CD4-positive, alpha-beta memory T cell (primary cell): ENCODE measurements around the gene F8. TPM values are rescaled to one million over a fixed set of nuclear protein-coding genes. Genes with fewer than 3 reads are reported as not detected.

Source experiments
- CTCF ChIA-PET: fragments of 350-600 bp; sonication (Branson Sonifier 250); formaldehyde crosslinking; loops from one replicate; lab custom pipeline; 2021; ENCODE audit warnings: inconsistent platforms; ENCODE audit not compliant: partially characterized antibody; lab: Charles Lee
- POLR2A ChIA-PET: fragments of 350-600 bp; sonication (Branson Sonifier 250); formaldehyde crosslinking; loops from one replicate; lab custom pipeline; 2021; ENCODE audit not compliant: partially characterized antibody; lab: Charles Lee
- DNase-seq, 5 donors: peaks; one replicate each; pipeline versions ENCODE4 v3.0.0 to v3.0.0-alpha.2; 2020 to 2022; ENCODE audit warnings: mixed read lengths in 1 of 5
- H3K27ac ChIP-seq: one replicate; pipeline ENCODE4 v1.7.0; 2013; ENCODE audit warnings: low read depth, low read length
- H3K27me3 ChIP-seq: 2 replicates; pipeline ENCODE4 v1.7.0; 2013; ENCODE audit warnings: mild to moderate bottlenecking, low read length, moderate library complexity; ENCODE audit not compliant: insufficient read depth
- H3K36me3 ChIP-seq: 2 replicates; pipeline ENCODE4 v1.7.0; 2013; ENCODE audit warnings: mild to moderate bottlenecking, low read length, moderate library complexity; ENCODE audit not compliant: insufficient read depth
- H3K4me1 ChIP-seq: 2 replicates; pipeline ENCODE4 v1.7.0; 2013; ENCODE audit warnings: mild to moderate bottlenecking, low read length, moderate library complexity; ENCODE audit not compliant: insufficient read depth
- H3K4me3 ChIP-seq, 2 donors: one replicate each; pipeline ENCODE4 v1.7.0; 2013; ENCODE audit warnings: low read length in 2 of 2, mild to moderate bottlenecking in 1 of 2
- H3K9me3 ChIP-seq, 2 donors: one replicate each; pipeline ENCODE4 v1.7.0; 2013; ENCODE audit warnings: low read length in 2 of 2, control low read depth in 1 of 2; ENCODE audit not compliant: control insufficient read depth in 1 of 2
- H3K27ac Mint-ChIP-seq, 7 donors: one replicate each; pipeline ENCODE4 v1.8.0; 2020 to 2021; ENCODE audit warnings: mixed read lengths in 7 of 7, mild to moderate bottlenecking in 6 of 7, inconsistent platforms in 3 of 7, moderate library complexity in 3 of 7
- H3K27me3 Mint-ChIP-seq, 2 donors: one replicate each; pipeline ENCODE4 v1.8.0; 2020 to 2021; ENCODE audit warnings: mixed read lengths in 2 of 2
- H3K36me3 Mint-ChIP-seq, 2 donors: one replicate each; pipeline ENCODE4 v1.8.0; 2020 to 2021; ENCODE audit warnings: mixed read lengths in 2 of 2, inconsistent platforms in 1 of 2, mild to moderate bottlenecking in 1 of 2
- H3K4me1 Mint-ChIP-seq, 4 donors: one replicate each; pipeline ENCODE4 v1.8.0; 2020 to 2021; ENCODE audit warnings: mixed read lengths in 4 of 4, mild to moderate bottlenecking in 1 of 4
- H3K4me3 Mint-ChIP-seq, 8 donors: one replicate each; pipeline ENCODE4 v1.8.0; 2020 to 2021; ENCODE audit warnings: mixed read lengths in 8 of 8, mild to moderate bottlenecking in 7 of 8, moderate library complexity in 6 of 8, inconsistent platforms in 3 of 8
- H3K9me3 Mint-ChIP-seq, 8 donors: one replicate each; pipeline ENCODE4 v1.8.0; 2020 to 2021; ENCODE audit warnings: mixed read lengths in 8 of 8, mild to moderate bottlenecking in 5 of 8, inconsistent platforms in 3 of 8, moderate library complexity in 1 of 8
- intact Hi-C: fragments of 100-400 bp; cut with micrococcal nuclease; formaldehyde crosslinking; loops from one replicate; pipeline ENCODE4 v1.15.1; 2023
- microRNA-seq: library from miRNA; unstranded; fragments of <30 nt; microRNA quantifications from one replicate; pipeline ENCODE4 v1.2.0, GENCODE V29; 2021; ENCODE audit warnings: borderline replicate concordance, borderline number of aligned reads, borderline microRNAs expressed, mixed read lengths
- polyA plus RNA-seq, 2 donors: library from polyadenylated mRNA; unstranded; fragments of 300-500 nt; fragmentation: Illumina TruSeq; gene quantifications; one replicate each; pipeline ENCODE4 v1.2.3, GENCODE V29; 2021
- total RNA-seq, 2 experiments: library from RNA; stranded (reverse); gene quantifications; one replicate each; pipeline ENCODE4 v1.2.3, GENCODE V29; 2021

Gene F8
- total and polyA plus RNA-seq, 4 experiments from 2014 or later: 2.4 to 7.2 (median 3.7) TPM

DNA sequence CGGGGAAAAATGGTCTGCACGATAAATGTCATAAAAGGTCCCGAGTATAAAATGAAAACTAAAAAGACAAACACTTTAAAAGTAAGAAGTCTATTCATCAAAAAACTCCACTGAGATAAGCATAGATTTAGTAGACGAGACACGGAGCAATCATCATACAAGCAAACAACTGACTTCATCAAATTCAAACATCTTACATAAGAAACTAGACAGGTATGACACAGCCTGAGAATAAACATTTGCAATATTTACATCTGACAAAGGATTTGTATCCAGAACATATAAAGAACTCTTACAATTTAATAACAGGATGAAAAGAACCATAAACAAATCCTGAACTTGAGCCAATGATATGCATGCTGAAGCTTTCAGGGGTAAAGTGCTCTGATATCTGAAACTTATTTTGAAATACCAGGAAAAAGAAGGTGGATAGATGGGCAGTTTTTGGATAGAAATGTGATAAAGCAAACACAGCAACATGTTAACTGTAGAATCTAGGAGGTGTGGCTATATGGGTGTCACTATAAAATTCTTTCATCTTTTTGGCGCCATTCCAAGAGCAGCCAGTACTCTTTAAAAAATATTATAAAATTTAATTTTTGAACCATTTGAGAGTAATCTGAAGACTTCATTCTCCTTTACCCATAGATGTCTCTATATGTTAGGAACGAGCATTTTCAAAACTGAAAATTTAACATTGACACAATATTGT lies 229.3 kb downstream of the F8 start:
- POLR2A ChIA-PET: no interaction called here
- H3K27ac Mint-ChIP-seq: no peak overlapping the region
- intact Hi-C loops: no loop called here

DNA sequence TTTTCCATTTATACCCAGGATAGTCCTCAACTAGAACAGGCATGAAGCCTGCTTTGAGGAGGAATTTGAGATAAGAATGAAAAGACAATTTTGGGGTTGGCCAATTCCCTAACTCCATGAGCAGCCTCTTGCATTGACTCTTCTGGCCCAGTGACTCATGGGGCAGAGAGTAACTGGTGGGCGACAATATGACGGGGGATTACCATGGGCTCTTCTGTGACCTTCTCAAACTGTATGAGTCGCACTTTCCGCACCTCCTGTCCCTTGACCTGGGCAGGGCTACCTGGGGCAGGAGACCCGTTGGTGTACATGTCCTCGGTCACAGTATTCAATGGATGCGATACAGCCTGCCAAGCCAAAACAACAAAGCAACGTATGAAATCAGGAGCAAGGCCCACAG lies 230.6 kb downstream of the F8 start:
- Histone ChIP-seq H3K27me3 (no peaks in the 10 kb centered on the region), H3K27ac (no peak overlapping the region), H3K9me3 (no peaks in the 10 kb centered on the region), H3K4me1 (no peaks in the 10 kb centered on the region), H3K4me3 (no peak overlapping the region), H3K36me3 (no peaks in the 10 kb centered on the region)
- H3K4me3 Mint-ChIP-seq: no peak overlapping the region
- H3K27ac Mint-ChIP-seq: no peak overlapping the region
- ChIA-PET POLR2A (no interaction called here), CTCF (no interaction called here)
- no peak for DNase-seq
- no peaks in the 10 kb centered on the region for H3K4me1 Mint-ChIP-seq
- H3K36me3 Mint-ChIP-seq: peaks cover 0 to 1% of the 10 kb centered on the region in 2 donors
- no peaks in the 10 kb centered on the region for H3K27me3 Mint-ChIP-seq
- intact Hi-C loops: no loop called here
- no peaks in the 10 kb centered on the region for H3K9me3 Mint-ChIP-seq

More for the DNA sequence above, 229.3 kb downstream of the F8 start:
- no peaks in the 10 kb centered on the region for H3K36me3 ChIP-seq
- no peaks in the 10 kb centered on the region for H3K4me1 ChIP-seq
- no peak overlapping the region for H3K4me3 ChIP-seq
- H3K27me3 ChIP-seq: no peaks in the 10 kb centered on the region
- H3K9me3 Mint-ChIP-seq: no peaks in the 10 kb centered on the region
- no peaks in the 10 kb centered on the region for H3K9me3 ChIP-seq
- H3K4me1 Mint-ChIP-seq: no peaks in the 10 kb centered on the region
- no peak for DNase-seq
- CTCF ChIA-PET: no interaction called here
- no peak overlapping the region for H3K4me3 Mint-ChIP-seq
- peaks cover 0 to 1% of the 10 kb centered on the region in 2 donors for H3K36me3 Mint-ChIP-seq
- no peak overlapping the region for H3K27ac ChIP-seq
- no peaks in the 10 kb centered on the region for H3K27me3 Mint-ChIP-seq

DNA sequence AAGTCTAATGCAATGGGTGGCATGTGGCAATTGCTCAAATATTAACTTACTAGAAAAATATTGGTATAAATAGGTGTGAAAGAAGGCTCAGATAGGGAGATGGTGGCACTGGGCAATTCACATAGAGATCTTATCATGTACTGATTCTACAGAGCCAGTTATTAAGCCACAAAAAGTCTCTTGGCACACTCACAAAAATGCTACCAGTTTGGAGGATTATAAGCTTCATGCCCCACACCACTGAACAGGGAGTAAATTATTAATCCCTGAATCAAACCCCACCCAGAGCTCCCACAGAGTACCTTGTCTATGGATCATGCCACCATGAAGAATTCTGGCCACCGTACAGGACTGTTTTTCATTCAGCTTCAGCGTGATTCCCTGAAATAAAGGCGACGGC lies 231.1 kb downstream of the F8 start:
- H3K9me3 ChIP-seq: no peaks in the 10 kb centered on the region
- no peaks in the 10 kb centered on the region for H3K4me1 Mint-ChIP-seq
- ChIA-PET CTCF (no interaction called here), POLR2A (no interaction called here)
- H3K4me3 ChIP-seq: no peak overlapping the region
- intact Hi-C loops: no loop called here
- DNase-seq: no peak
- peaks cover 0 to 1% of the 10 kb centered on the region in 2 donors for H3K36me3 Mint-ChIP-seq
- no peaks in the 10 kb centered on the region for H3K4me1 ChIP-seq
- H3K27ac Mint-ChIP-seq: no peak overlapping the region
- no peak overlapping the region for H3K4me3 Mint-ChIP-seq
- no peaks in the 10 kb centered on the region for H3K27me3 Mint-ChIP-seq
- H3K27ac ChIP-seq: no peak overlapping the region
- no peaks in the 10 kb centered on the region for H3K9me3 Mint-ChIP-seq
- no peaks in the 10 kb centered on the region for H3K27me3 ChIP-seq
- no peaks in the 10 kb centered on the region for H3K36me3 ChIP-seq

Small RNA genes lying within 50 kb of the gene (microRNA-seq; reads per million reads assigned to microRNA genes)
- not detected for gene MIR1184-1

Other genes with a start within 250 kb of the F8 start
- gene MPP1, start 217.2 kb downstream of the F8 start, total RNA-seq: 10 to 100 TPM; 11.1 to 12.6 TPM
- gene MPP1, start 217.2 kb downstream of the F8 start, polyA plus RNA-seq: 10 to 100 TPM; 10.6 to 14.7 TPM
- gene SMIM9, start 188.1 kb downstream of the F8 start, total RNA-seq: not detected
- gene SMIM9, start 188.1 kb downstream of the F8 start, polyA plus RNA-seq: not detected
- gene F8A1, start 136.4 kb downstream of the F8 start, total RNA-seq: 10 to 100 TPM; 56.1 to 58.2 TPM
- gene F8A1, start 136.4 kb downstream of the F8 start, polyA plus RNA-seq: 10 to 100 TPM; 20.3 to 90.4 TPM
- gene FUNDC2, start 4.1 kb upstream of the F8 start, total RNA-seq: 10 to 100 TPM; 52.6 to 53.6 TPM
- 100 to 1,000 TPM; 156 to 173 TPM for gene FUNDC2, start 4.1 kb upstream of the F8 start, polyA plus RNA-seq
- gene CMC4, start 48.4 kb upstream of the F8 start, total RNA-seq: 1 to 10 TPM; 6.1 to 7.0 TPM
- 10 to 100 TPM; 23.0 to 25.3 TPM for gene CMC4, start 48.4 kb upstream of the F8 start, polyA plus RNA-seq
- gene MTCP1, start 48.4 kb upstream of the F8 start, total RNA-seq: 10 to 100 TPM; 21.8 to 24.2 TPM
- gene MTCP1, start 48.4 kb upstream of the F8 start, polyA plus RNA-seq: 10 to 100 TPM; 26.0 to 44.1 TPM
- gene BRCC3, start 48.8 kb upstream of the F8 start, total RNA-seq: 10 to 100 TPM; 19.2 to 19.7 TPM
- gene BRCC3, start 48.8 kb upstream of the F8 start, polyA plus RNA-seq: 10 to 100 TPM; 18.8 to 30.1 TPM
- gene VBP1, start 193.7 kb upstream of the F8 start, total RNA-seq: 10 to 100 TPM; 30.8 to 33.9 TPM
- gene VBP1, start 193.7 kb upstream of the F8 start, polyA plus RNA-seq: 100 to 1,000 TPM in 1 of 2 donors, 10 to 100 TPM in 1; 82.8 to 112 TPM
- 10 to 100 TPM; 16.5 to 16.6 TPM for gene RAB39B, start 241.8 kb upstream of the F8 start, total RNA-seq
- gene RAB39B, start 241.8 kb upstream of the F8 start, polyA plus RNA-seq: 1 to 10 TPM; 2.5 to 7.9 TPM